Fibroblast of the aortic adventitia (primary cell): ENCODE data around the gene CHRM5. TPM values are rescaled to one million over a fixed set of nuclear protein-coding genes. Genes with fewer than 3 reads are reported as not detected.
"Not testable (repeated sequence)": the region's sequence is repeated elsewhere in the genome, so short reads cannot be mapped to it uniquely, and the experiment has no call there.

ENCODE experiments used
- DNase-seq: peaks from one replicate; pipeline ENCODE4 v3.0.0-alpha.2; 2010; ENCODE audit warnings: low read depth
- H3K4me3 ChIP-seq: 2 replicates; pipeline ENCODE4 v1.5.1; 2011; ENCODE audit warnings: low read depth, mild to moderate bottlenecking, control low read depth, low read length, moderate library complexity
- CTCF ChIP-seq: IDR thresholded peaks from 2 replicates; pipeline ENCODE4 v1.5.1; 2011; ENCODE audit warnings: mild to moderate bottlenecking, low read length, control low read depth, inconsistent platforms; ENCODE audit not compliant: insufficient read depth
- total RNA-seq: library from RNA; depleted of rRNA; stranded (reverse); fragments of >200 nt; gene quantifications from 2 replicates; pipeline ENCODE4 v1.2.3, GENCODE V29; 2012; ENCODE audit warnings: low replicate concordance

CHRM5 gene
- total RNA-seq, 1 donor: not detected

GRCh38 chr15:34047893-34048775 is 79.8 kb downstream of the CHRM5 start:
- peak; percentile 69 for DNase-seq
- TF ChIP-seq CTCF: no peak
- no peak overlapping the region for H3K4me3 ChIP-seq

- TF ChIP-seq CTCF: no peak
- H3K4me3 ChIP-seq: no peak overlapping the region
- DNase-seq: peak; percentile 92
Observed at GRCh38 chr15:34049112-34049511, 80.8 kb downstream of the CHRM5 start.

GRCh38 chr15:34050385-34050784 is 82.1 kb downstream of the CHRM5 start:
- DNase-seq, H3K4me3 ChIP-seq: not testable (repeated sequence)

GRCh38 chr15:34054081-34054707 is 85.9 kb downstream of the CHRM5 start:
- no peak overlapping the region for H3K4me3 ChIP-seq
- DNase-seq: no peak
- TF ChIP-seq CTCF: no peak

- TF ChIP-seq CTCF: no peak
Observed at GRCh38 chr15:34055868-34056595, 87.7 kb downstream of the CHRM5 start.

GRCh38 chr15:34056911-34057310 is 88.6 kb downstream of the CHRM5 start:
- no peak overlapping the region for H3K4me3 ChIP-seq
- no peak for TF ChIP-seq CTCF
- DNase-seq: no peak

More at GRCh38 chr15:34055868-34056595, 87.7 kb downstream of the CHRM5 start:
- H3K4me3 ChIP-seq: peak overlapping the region; percentile 7
- DNase-seq: peak; percentile 97

- no peak for TF ChIP-seq CTCF
- no peak overlapping the region for H3K4me3 ChIP-seq
- no peak for DNase-seq
Observed at GRCh38 chr15:34059476-34059875, 91.2 kb downstream of the CHRM5 start.
